Cardiac septum (tissue), 1 donor: ENCODE data around the gene PPIG. TPM values are rescaled to one million over a fixed set of nuclear protein-coding genes. Genes with fewer than 3 reads are reported as not detected.
"Not testable (repeated sequence)": the region's sequence is repeated elsewhere in the genome, so short reads cannot be mapped to it uniquely, and the experiment has no call there.

Source experiments
- DNase-seq: peaks from one replicate; pipeline ENCODE4 v3.0.0-alpha.2; 2020; ENCODE audit warnings: low spot score
- intact Hi-C: fragments of 100-400 bp; cut with DNase I; formaldehyde crosslinking; loops from one replicate; pipeline ENCODE4 v1.14.0; 2022
- long read RNA-seq: library from polyadenylated mRNA; unstranded; transcript quantifications from one replicate; pipeline ENCODE4 v2.0.0, GENCODE V29; 2021
- total RNA-seq: library from RNA; stranded (reverse); fragmentation: NEBNext Ultra II Directional; extraction: Animal tissue kit (Norgen Biotek cat#: 25700); gene quantifications from one replicate; pipeline ENCODE4 v1.2.1, GENCODE V29; 2021
- donor health status: DM: no; HTN: no; CAD: no.

The PPIG gene
- total RNA-seq: 40.6 TPM
- long read RNA-seq, full-length matches to known transcripts: 19 of 68 reads
- long read RNA-seq, partial matches to known transcripts: 31 of 68 reads
- long read RNA-seq, other reads (novel, unspliced or antisense): 18 of 68 reads

DNA sequence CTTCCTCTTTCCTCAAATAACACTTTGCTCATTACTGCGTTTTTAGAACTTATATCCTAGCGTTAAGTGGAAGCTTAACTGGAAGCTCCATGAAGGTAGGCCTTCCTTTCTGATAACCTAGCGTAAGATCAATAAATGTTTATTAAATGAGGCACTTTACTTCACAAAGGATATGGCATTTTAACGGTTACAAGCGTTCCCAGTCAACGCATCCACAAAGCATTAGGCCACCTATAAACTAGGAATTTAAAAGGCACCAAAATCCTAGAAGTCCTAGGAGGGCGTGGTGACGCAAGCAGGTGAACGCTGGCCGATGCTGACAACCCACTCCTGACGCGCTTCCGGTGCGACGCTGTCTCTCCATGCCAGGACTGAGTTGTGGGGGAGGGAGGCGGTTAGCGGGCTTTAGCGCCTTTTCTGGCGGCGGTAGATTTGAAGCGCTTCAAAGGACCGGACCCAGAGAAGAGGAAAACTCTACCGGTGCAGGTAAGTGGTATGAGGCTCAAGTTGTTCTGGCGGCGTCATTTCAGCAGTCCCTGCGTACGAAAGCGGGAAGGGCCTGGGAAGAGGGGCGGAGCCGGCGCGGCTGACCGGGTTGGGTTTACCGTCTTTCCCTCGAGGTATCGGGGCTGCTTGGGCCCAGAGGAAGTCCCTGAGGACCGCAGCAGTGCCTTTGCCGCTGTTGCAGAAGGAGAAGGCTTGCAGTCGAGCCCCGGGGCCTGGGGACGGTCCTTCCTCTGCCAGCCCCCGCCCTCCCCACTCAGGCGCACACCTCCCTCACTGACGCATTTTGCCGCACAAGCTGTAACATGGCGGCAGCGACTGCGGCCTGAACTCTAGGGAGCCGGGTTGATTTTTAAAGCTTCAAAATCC is at the start of gene PPIG:
TSS of gene PPIG (plus strand) at position 347 of the 873 bp plus-strand sequence. CDS start 19,691 bp downstream, outside the sequence.
- intact Hi-C loops: loop anchor here (1.0 to 5.0 kb wide), 2 partner anchors 11 to 108 kb away; partner anchors contain the start of genes CFAP210, FASTKD1 and PHOSPHO2
- DNase-seq: peak; percentile 96

DNA sequence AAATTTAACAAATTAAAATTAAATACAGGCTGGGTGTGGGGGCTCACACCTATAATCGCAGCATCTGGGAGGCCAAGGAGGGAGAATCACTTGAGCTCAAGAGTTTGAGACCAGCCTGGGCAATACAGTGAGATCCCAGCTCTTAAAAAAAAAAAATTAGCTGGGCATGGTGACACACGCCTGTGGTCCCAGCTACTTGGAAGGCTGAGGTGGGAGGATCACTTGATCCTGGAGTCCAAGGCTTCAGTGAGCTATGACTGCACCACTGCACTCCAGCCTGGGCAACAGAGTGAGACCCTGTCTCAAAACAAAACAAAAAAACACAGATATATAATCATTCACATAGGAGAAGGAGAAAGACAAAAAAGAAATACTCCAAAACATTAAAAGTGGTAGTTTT is 44.7 kb upstream of the PPIG start:
- intact Hi-C loops, DNase-seq: not testable (repeated sequence)

DNA sequence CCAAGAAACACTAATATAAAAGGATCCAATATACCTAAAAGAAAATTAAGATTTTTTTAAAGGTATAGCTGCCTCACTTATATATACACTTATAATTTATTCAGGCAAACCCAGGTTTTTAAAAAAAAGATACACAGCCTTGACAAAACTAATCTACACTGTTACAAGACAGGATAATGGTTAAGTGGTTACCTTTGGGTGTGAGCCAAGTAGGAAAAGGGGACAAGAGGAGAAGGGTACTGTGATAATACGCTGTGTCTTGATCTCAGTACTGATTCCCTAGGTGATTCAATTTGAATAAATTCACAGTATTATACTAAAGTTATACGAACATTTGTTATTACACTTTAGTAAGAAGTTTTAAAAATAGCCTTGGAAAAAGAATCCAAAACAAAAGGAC is 44.0 kb upstream of the PPIG start:
- intact Hi-C loops: no loop called here
- DNase-seq: no peak

DNA sequence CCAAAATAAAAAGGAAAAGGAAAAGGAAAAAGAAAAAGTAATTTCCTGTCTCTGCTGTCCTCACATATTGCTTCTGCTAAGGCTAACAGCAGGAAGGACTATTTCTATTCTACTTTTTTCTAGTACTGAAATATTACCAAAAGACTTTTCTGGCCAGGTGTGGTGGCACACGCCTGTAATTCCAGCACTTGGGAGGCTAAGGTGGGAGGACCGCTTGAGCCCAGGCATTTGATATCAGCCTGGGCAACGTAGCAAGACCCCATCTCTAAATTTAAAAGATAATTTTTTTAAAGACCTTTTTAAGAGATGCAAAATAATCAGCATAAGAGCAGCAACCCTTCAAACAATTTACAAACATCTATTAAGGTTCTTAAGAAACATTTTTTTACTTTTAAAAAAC is 41.7 kb upstream of the PPIG start:
- DNase-seq: no peak
- intact Hi-C loops: no loop called here

DNA sequence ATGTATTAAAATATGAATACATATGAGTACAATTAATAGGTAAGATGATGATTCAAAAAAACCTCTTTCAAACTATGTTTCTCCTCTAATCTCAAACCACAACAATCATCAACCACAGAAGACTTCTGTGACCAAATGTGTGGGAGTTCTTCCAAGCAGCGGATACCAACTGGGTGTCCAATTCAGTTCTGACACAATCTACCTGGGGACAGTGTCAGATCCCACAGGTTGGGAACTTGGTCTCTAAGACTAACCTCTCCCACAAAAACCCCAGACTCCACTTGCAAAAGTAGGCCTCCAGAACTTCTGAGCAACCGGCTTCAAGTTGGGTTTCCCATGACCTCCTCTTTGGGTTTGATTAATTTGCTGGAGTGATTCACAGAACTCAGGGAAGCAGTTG is 37.4 kb upstream of the PPIG start:
- intact Hi-C loops: no loop called here
- no peak for DNase-seq

DNA sequence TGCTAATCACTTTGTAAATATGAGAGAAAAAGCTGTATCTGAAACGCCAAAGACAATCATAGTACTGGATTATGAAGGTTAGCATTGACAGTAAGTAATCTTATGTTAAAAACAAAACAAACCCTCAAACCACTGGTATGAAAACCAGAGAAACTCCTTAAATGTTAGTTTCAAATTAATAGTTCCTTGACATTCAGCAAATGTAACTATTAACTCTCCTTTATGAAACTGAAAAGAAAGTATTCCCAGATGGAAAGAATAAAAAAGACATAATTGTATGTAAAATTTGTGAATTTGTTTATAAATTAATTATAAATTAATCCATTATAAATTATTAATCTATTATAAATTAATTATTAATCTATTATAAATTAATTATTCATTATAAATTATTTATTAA is 22.8 kb upstream of the PPIG start:
- DNase-seq: no peak
- intact Hi-C loops: no loop called here

DNA sequence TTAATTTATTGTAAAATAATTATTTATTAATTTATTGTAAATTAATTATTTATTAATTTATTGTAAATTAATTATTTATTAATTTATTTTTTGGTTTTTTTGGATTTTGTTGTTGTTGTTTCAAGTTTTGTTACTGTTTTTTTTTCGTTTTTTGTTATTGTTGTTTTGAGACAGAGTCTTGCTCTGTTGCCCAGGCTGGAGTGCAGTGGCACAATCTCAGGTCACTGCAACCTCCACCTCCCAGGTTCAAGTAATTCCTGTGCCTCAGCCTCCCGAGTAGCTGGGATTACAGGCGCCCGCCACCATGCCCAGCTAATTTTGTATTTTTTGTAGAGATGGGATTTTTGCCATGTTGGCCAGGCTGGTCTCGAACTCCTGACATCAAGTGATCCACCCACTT is 22.1 kb upstream of the PPIG start:
- intact Hi-C loops, DNase-seq: not testable (repeated sequence)

DNA sequence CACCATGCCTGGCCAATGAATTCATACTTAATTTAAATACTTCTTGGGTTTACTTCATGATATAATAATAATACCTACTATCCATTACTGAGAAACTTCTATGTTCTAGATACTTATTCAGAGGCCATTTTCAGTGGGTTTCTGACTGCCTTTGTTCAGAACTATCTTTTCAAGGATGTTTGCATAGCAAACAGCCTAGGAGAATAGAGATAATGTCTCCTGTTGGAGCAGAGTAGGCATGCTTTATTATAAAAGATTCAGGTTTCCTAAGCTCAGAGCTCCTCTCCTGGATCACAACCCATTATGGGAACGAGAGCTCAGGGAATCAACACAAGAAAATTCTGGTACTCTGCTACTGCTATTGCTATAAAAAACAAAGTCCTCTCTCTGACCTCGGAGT is 21.6 kb upstream of the PPIG start:
- intact Hi-C loops: no loop called here
- DNase-seq: no peak

DNA sequence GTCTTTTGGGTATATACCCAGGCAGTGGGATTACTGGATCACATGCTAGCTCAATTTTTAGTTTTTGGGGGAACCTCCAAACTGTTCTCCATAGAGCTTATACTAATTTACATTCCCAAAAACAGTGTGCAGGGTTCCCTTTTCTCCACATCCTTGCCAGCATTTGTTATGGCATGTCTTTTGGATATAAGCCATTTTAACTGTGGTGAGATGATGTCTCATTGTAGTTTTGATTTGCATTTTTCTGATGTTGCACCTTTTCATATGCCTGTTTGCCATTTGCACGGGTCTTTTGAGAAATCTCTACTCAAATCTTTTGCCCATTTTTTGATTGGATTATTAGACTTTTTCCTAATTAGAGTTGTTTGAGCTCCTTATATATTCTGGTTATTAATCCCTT is 18.5 kb upstream of the PPIG start:
- intact Hi-C loops: no loop called here

DNA sequence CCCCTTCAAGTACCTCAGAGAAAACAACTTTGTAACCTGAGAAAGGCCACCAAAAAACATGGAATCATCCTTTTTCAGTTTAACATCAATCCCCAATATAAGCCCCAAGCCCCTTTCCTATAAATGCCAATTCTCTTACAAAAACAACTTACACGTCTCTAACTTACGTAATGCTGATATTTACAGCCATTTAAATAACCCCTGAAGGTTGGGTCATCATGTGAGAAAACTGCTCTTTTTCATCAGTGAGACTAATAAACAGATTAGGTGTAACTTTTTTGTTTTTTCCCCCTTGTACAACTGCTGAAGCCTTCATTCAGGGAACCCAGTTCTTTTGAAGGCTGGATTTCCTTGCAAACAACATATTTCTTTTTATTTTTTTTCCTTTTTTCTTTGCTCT is 14.2 kb upstream of the PPIG start:
- intact Hi-C loops: no loop called here

More for the DNA sequence above, 18.5 kb upstream of the PPIG start:
- DNase-seq: no peak

DNA sequence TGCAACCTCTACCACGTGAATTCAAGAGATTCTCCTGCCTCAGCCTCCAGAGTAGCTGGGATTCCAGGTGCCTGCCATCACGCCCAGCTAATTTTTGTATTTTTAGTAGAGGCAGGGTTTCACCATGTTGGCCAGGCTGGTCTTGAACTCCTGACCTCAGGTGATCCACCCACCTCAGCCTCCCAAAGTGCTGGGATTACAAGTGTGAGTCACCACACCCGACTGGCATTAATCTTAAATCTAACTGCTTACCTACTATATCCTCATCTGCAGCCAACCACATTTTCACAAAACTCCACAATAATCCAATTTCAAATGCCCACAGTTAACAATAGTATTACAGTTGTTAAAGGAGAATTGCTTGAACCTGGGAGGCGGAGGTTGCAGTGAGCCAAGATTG is 13.4 kb upstream of the PPIG start:
- DNase-seq, intact Hi-C loops: not testable (repeated sequence)

More for the DNA sequence above, 14.2 kb upstream of the PPIG start:
- DNase-seq: no peak

DNA sequence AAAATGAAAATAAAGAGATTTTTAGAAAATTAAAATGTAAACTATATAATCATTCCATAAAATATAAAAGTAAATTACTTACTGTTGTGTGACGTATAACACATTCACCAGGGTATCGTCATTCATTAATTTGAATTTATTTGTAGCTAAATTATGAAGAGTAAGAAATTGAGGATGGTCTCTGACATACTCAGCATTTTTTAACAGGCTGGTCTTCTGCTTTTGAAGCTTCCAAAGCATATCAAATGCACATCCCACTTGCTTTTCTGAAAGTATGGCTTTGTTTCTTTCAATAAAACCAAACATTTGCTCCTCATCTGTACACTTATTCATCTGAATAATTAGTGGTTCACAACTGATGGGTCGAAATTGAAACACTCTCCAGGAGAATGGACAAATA is 12.6 kb upstream of the PPIG start:
- intact Hi-C loops: no loop called here
- DNase-seq: no peak

DNA sequence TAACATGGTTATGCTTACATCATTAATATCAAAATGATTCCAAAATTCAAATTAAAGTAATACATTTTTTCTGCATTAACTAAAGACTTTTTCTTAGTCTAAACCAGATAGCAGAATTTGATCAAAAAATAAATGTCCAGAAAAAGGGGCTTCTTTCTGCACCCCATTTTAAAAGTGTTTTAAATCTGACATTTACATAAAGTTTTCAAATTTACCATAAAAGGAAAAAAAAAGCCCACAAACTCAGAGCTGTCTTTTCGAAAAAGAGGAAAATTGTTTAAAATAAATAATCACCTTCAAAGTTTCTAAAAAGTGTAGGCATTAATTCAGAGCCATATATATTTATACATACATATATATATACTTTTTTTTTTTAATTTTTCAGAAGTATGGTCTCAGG is 12.0 kb upstream of the PPIG start:
- no peak for DNase-seq

DNA sequence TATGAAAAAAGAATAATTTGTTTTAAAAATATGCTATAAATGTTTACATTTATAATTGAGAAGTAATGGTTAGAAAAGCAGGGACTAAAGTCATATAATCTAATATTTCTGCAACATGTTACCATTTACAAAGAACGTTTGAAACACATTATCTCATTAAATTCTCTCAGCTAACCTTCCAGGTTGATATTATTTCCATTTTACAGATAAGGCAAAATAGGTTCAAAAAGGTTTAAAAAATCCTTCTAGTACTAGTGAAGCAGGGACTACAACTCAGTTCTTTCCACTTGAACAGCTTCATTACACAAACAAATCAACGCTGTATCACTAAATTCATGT is 11.4 kb upstream of the PPIG start:
- DNase-seq: no peak
- intact Hi-C loops: loop anchor here (1.0 kb wide), 2 partner anchors 12 to 226 kb away; partner anchors contain the start of genes PPIG and SSB

More for the DNA sequence above, 12.0 kb upstream of the PPIG start:
- intact Hi-C loops: no loop called here

DNA sequence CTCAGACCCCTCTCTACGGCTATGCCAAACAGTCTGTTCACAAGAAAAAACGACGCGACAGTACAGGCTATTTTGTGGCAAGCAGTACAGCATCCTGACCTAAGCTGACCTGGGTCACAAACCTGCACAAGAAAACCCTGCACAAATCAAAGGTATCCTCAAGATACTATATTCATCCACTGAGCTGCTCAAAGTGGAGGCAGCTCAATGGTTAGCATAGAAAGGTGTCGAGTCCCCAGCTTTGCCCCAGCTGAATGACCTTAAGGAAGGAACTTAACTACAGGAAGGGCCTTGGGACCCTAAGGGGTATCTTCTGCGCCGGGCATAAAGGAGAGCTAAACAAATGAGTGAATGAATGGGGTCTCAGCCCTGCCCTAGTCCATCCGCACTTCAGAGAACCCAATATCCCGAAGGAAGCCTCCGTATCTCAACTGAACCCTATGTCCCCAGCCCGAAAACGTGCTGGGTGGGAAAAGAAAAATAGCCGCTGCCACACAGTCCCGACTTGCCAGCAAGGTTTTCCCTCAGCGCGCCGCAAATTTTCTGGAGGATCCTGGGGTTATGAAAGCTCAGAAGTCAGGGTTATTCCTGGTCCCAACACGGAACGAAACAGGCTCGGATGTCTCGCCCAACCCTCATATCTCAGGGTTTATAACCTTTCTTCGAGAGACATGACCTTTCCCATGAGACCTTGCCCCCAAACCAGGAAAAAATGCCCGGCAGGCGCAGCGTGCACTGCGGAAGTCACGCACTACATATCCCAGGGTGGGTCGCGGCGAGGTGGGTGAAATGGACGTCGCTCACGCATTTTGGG is 10.8 kb upstream of the PPIG start, which contains the start of gene FASTKD1:
TSS of gene FASTKD1 (minus strand) at position 706 of the 814 bp plus-strand sequence. CDS start 1,836 bp downstream, outside the sequence.
- DNase-seq: peak; percentile 95
- intact Hi-C loops: loop anchor here (1.0 kb wide), 2 partner anchors 11 to 225 kb away; partner anchors contain the start of genes PPIG and SSB

DNA sequence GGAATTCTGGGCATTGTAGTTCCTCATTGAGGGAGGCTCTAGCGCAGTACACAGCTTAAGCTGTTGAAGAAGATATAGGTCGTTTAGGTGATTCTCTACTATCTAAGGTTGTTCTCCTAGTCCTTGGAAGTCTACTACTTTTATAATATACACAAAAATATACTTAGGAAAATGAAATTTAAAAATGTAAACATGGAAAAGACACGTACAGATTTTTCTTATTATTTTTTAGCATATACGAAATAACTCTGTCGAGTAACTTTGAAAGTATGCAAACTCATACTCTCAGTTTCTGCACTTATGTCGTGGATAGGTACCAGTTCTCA is 10.2 kb upstream of the PPIG start:
- intact Hi-C loops: loop anchor here (1.0 kb wide), 2 partner anchors 10 to 224 kb away; partner anchors contain the start of genes PPIG and SSB
- DNase-seq: no peak

DNA sequence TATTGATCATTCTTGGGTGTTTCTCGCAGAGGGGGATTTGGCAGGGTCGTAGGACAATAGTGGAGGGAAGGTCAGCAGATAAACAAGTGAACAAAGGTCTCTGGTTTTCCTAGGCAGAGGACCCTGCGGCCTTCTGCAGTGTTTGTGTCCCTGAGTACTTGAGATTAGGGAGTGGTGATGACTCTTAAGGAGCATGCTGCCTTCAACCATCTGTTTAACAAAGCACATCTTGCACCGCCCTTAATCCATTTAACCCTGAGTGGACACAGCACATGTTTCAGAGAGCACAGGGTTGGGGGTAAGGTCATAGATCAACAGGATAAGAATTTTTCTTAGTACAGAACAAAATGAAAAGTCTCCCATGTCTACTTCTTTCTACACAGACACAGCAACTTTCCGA is 9.6 kb upstream of the PPIG start:
- intact Hi-C loops, DNase-seq: not testable (repeated sequence)

DNA sequence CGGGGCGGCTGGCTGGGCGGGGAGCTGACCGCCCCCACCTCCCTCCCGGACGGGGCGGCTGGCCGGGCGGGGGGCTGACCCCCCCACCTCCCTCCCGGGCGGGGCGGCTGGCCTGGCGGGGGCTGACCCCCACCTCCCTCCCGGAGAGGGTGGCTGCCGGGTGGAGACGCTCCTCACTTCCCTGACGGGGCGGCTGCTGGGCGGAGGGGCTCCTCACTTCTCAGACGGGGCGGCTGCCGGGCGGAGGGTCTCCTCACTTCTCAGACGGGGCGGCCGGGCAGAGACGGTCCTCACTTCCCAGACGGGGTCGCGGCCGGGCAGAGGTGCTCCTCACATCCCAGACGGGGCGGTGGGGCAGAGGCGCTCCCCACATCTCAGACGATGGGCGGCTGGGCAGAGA is 8.9 kb upstream of the PPIG start:
- DNase-seq, intact Hi-C loops: not testable (repeated sequence)

DNA sequence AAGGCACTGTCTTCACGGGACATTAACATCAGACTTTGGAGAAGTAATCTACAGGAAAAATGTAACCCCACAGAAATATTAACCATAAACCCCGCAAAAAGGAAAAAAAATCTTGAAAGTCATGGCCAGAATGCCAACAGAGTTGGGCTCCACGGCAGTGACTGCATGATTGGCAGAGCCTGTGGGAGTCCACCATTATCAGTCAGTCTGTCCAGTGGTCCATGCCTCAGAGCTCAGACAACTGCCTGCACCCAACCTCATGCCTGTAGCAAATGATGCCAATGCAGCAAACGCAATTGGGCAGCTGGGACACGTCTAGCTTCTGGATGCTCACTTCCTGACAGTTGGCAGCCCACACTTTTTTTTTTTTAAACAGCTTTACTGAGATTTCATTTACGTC is 5.1 kb upstream of the PPIG start:
- no peak for DNase-seq
- intact Hi-C loops: no loop called here
